Measurements from ENCODE around the gene TCFL5. TPM values are rescaled to one million over a fixed set of nuclear protein-coding genes. Genes with fewer than 3 reads are reported as not detected.
A peak's percentile ranks its signal among the peaks of the same experiment; 100 is the strongest.

TCFL5 gene
- total and polyA plus RNA-seq, 3 experiments from 2014 or later = 1.4 to 6.2 (median 4.6) TPM

DNA sequence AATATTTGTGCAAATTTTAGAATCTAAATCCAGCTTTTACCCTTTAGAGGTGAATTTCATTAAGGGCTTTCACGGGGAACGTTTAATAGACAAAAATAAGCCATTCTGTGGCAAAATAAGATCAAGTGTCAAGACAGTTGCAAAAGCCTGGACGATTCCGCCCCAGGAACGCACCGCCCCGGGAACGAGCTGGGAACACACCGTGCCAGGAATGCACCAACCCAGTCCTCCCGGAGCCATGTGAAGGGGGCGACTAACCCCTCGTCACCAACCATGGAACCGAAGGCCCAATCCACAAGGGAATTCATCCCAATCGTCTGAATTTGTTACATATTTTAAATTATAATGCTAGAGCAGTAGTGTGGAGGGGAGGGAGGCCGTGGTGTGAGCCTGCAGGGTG, 20.8 kb upstream of the TCFL5 start:
- Histone ChIP-seq H3K27ac (ENCODE audit: low read depth, low read length) (no peak overlapping the region), H3K4me3 (ENCODE audit: low read length) (no peak overlapping the region), H3K36me3 (ENCODE audit: insufficient read depth, low read length) (peaks cover 13% of the 10 kb centered on the region), H3K9me3 (ENCODE audit: low read length) (no peaks in the 10 kb centered on the region), H3K4me1 (ENCODE audit: insufficient read depth, low read length) (no peaks in the 10 kb centered on the region), H3K27me3 (ENCODE audit: insufficient read depth, low read length, poor library complexity, severe bottlenecking) (no peaks in the 10 kb centered on the region)
- Mint-ChIP-seq H3K9me3 (no peaks in the 10 kb centered on the region), H3K4me1 (peaks cover 5 to 10% (median 8%) of the 10 kb centered on the region in 3 donors), H3K36me3 (peaks cover 0 to 37% (median 3%) of the 10 kb centered on the region in 3 donors), H3K27me3 (peaks cover 0 to 2% of the 10 kb centered on the region in 2 donors), H3K27ac (no peak overlapping the region), H3K4me3 (no peak overlapping the region)
- no peak for DNase-seq
- CTCF ChIA-PET = no interaction called here
- POLR2A ChIA-PET = interaction anchor here (0.7 kb wide), 1 partner anchor 137 kb away, joined by 3 read pairs; no protein-coding TSS in a partner anchor

DNA sequence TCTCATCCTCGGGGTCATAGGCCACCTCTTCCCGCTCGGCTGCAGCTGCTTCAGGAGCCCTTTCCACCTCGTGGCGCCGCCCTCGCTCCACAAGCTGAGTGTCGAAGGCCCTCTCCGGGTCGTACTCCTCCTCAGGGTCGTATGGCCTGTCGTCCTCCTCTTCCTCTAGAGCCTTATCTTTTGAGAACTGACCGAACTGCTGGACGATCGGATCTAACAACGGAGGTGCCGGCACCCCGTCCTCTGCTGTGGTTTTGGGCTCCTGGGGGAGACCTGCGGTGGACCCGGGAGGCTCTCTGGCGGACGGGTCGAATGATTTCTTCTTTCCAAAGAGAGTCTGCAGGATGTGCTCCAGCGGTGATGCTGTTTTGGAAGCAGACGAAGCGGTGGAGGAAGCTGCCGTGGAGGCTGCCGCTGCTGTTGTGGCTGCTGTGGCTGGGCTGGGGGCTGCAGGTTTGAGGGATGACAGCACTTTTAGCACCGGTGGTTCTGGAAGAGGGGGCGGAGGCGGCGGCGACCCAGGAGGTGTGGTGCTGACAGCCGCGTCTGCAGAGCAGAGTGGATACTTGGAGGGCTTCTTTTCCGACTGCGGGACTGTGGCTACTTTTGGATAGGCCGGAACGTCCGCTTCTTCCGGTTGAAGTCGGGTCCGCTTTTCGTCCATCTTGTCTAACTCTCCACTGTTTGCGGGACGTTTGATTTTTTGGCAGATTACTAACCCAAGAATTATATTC, 20.2 kb upstream of the TCFL5 start:
- H3K9me3 Mint-ChIP-seq = no peaks in the 10 kb centered on the region
- no peaks in the 10 kb centered on the region for H3K27me3 ChIP-seq (ENCODE audit: insufficient read depth, low read length, poor library complexity, severe bottlenecking)
- H3K36me3 Mint-ChIP-seq = peaks cover 0 to 32% (median 3%) of the 10 kb centered on the region in 3 donors
- no peak overlapping the region for H3K27ac ChIP-seq (ENCODE audit: low read depth, low read length)
- peaks cover 7% of the 10 kb centered on the region for H3K36me3 ChIP-seq (ENCODE audit: insufficient read depth, low read length)
- H3K4me1 Mint-ChIP-seq = peaks cover 3 to 5% (median 4%) of the 10 kb centered on the region in 3 donors
- no peak for DNase-seq
- ChIA-PET POLR2A (no interaction called here), CTCF (no interaction called here)
- no peaks in the 10 kb centered on the region for H3K9me3 ChIP-seq (ENCODE audit: low read length)
- H3K4me3 Mint-ChIP-seq = peak overlapping the region in 1 of 7 donors; percentile 44
- no peak overlapping the region for H3K27ac Mint-ChIP-seq
- peaks cover 0 to 2% of the 10 kb centered on the region in 2 donors for H3K27me3 Mint-ChIP-seq
- H3K4me1 ChIP-seq (ENCODE audit: insufficient read depth, low read length) = no peaks in the 10 kb centered on the region
- no peak overlapping the region for H3K4me3 ChIP-seq (ENCODE audit: low read length)

DNA sequence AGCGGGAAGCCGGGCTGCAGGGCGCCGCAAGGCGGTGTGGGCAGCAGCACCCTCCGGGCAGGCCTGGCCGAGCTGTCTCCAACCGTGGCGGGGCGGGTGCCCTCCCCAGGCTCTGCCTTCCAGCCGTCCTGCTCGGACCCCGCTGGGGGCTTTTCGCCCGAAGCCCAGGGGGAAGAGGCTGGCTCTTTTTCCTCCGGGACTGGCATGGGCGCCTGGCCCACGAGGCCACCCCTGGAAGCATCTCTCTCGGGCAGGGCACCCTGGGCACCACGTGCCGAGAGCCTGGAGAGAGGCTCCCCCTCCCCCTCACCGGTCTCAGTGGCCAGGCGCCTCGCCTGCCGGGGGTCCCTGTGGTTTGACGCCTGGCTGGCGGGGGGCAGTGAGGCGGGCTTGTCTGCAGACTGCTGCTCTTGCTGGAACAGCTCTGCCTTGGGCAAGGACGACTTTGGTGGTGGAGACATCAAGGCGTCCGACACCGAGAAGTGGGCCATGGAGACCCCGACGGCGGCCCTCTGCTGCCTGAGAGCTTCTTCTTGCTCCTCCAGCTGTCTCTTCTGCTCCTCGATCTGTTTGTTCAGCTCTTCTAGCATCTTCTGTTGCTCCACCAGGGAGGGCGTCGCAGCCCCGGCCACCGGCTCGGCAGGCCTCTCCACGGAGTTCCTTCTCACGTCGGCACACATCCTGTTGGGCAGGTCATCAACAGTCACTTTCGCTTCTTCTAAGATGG, 19.5 kb upstream of the TCFL5 start:
- CTCF ChIA-PET = no interaction called here
- no peak overlapping the region for H3K4me3 Mint-ChIP-seq
- no peak for DNase-seq
- H3K27me3 Mint-ChIP-seq = peaks cover 0 to 2% of the 10 kb centered on the region in 2 donors
- Histone ChIP-seq H3K9me3 (ENCODE audit: low read length) (no peaks in the 10 kb centered on the region), H3K36me3 (ENCODE audit: insufficient read depth, low read length) (peaks cover under 1% of the 10 kb centered on the region), H3K27ac (ENCODE audit: low read depth, low read length) (no peak overlapping the region), H3K4me1 (ENCODE audit: insufficient read depth, low read length) (no peaks in the 10 kb centered on the region), H3K27me3 (ENCODE audit: insufficient read depth, low read length, poor library complexity, severe bottlenecking) (no peaks in the 10 kb centered on the region), H3K4me3 (ENCODE audit: low read length) (no peak overlapping the region)
- peaks cover 0 to 6% (median under 1%) of the 10 kb centered on the region in 3 donors for H3K4me1 Mint-ChIP-seq
- POLR2A ChIA-PET = no interaction called here
- H3K36me3 Mint-ChIP-seq = peaks cover 0 to 24% (median 3%) of the 10 kb centered on the region in 3 donors
- H3K27ac Mint-ChIP-seq = no peak overlapping the region
- H3K9me3 Mint-ChIP-seq = no peaks in the 10 kb centered on the region

DNA sequence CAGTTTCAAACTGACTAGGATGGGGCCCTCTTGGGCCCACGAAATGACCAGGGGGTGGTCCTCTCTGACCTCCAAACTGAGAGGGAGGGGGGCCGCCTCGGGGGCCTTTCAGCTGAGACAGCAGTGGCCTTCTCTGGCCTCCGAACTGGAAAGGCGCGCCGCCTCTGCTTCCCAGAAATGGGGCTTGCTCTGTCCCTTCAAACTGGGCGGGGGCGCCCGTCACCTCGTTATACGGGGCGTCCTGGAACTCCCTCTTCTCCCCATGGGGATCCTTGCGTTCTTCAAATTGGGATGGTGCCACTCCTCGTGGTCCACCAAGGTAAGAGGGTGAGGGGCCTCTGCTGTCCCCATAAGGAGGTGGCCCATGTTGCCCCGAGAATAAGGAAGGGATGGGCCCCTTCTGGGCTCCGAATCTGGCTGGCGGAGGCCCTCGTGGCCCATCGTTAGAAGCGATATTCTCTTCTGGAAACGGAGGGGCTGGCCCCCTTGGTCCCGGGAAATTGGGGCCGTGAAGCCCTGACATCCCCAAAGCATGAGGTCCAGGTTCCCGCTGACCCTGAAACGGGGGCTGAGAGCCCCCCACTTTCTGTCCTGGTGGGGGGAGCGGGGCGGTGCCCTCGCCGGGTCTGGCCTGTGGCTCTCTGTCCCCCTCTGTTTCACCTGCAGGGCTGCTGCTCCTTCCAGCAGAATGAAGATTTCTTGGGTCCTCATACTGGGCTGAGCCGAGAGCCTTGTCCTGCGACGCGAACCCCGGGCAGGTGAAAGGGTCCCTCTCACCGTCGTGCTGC, 18.7 kb upstream of the TCFL5 start:
- Mint-ChIP-seq H3K9me3 (no peaks in the 10 kb centered on the region), H3K36me3 (peaks cover 0 to 22% (median 3%) of the 10 kb centered on the region in 3 donors), H3K4me3 (no peak overlapping the region), H3K4me1 (peaks cover 0 to 10% (median 6%) of the 10 kb centered on the region in 3 donors), H3K27ac (no peak overlapping the region), H3K27me3 (peaks cover 0 to 2% of the 10 kb centered on the region in 2 donors)
- Histone ChIP-seq H3K4me1 (ENCODE audit: insufficient read depth, low read length) (no peaks in the 10 kb centered on the region), H3K4me3 (ENCODE audit: low read length) (no peak overlapping the region), H3K27ac (ENCODE audit: low read depth, low read length) (no peak overlapping the region), H3K27me3 (ENCODE audit: insufficient read depth, low read length, poor library complexity, severe bottlenecking) (no peaks in the 10 kb centered on the region), H3K9me3 (ENCODE audit: low read length) (no peaks in the 10 kb centered on the region), H3K36me3 (ENCODE audit: insufficient read depth, low read length) (no peaks in the 10 kb centered on the region)
- no peak for DNase-seq
- POLR2A ChIA-PET = no interaction called here
- CTCF ChIA-PET = no interaction called here

DNA sequence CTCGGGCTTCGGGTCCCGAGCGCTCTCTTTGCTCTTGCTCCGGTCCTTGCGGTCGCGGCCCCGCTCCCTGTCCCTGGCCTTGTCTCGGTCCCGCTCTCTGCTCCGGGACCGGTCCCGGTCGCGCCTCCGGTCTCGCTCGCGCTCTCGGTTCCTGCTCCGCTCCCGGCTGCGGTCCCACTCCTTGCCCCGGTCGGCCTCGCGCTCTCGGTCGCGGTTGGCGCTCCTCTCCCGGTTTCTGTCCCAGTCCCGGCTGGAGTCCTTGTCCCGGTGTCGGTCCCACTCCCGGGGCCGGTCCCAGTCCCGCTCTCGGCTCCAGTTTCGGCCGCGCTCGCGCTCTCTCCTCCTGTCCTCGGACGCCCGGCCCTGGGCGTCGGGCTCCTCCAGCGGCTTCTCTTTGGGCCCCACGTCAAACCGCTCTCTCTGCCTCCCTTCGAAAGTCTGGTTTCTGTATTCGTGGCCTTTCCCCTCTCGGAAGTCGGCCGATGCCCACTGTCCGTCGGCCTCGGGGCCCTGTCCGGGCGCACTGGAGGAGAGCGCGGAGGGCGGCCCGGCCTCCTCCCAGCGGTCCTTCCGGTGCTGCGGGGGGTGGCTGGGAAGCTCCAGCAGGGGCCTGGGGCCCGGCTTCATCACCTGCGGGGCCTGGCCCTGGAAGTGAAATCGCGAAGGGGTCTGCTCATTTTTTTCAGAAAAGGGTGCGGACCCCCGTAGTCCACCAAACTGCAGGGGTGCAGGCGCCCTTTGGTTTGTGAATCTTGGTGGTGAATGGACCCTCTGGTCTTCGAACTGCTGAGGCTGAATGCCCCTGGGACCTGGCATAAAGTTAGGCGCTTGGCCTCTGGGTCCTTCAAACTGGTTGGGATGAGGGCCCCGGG, 17.9 kb upstream of the TCFL5 start:
- Histone ChIP-seq H3K4me3 (ENCODE audit: low read length) (no peak overlapping the region), H3K27me3 (ENCODE audit: insufficient read depth, low read length, poor library complexity, severe bottlenecking) (no peaks in the 10 kb centered on the region), H3K27ac (ENCODE audit: low read depth, low read length) (no peak overlapping the region), H3K4me1 (ENCODE audit: insufficient read depth, low read length) (no peaks in the 10 kb centered on the region), H3K9me3 (ENCODE audit: low read length) (no peaks in the 10 kb centered on the region), H3K36me3 (ENCODE audit: insufficient read depth, low read length) (no peaks in the 10 kb centered on the region)
- ChIA-PET CTCF (no interaction called here), POLR2A (no interaction called here)
- Mint-ChIP-seq H3K27me3 (peaks cover 0 to 2% of the 10 kb centered on the region in 2 donors), H3K27ac (no peak overlapping the region), H3K9me3 (no peaks in the 10 kb centered on the region), H3K36me3 (peaks cover 0 to 22% (median 3%) of the 10 kb centered on the region in 3 donors), H3K4me1 (peaks cover 4 to 12% (median 10%) of the 10 kb centered on the region in 3 donors), H3K4me3 (no peak overlapping the region)
- no peak for DNase-seq

DNA sequence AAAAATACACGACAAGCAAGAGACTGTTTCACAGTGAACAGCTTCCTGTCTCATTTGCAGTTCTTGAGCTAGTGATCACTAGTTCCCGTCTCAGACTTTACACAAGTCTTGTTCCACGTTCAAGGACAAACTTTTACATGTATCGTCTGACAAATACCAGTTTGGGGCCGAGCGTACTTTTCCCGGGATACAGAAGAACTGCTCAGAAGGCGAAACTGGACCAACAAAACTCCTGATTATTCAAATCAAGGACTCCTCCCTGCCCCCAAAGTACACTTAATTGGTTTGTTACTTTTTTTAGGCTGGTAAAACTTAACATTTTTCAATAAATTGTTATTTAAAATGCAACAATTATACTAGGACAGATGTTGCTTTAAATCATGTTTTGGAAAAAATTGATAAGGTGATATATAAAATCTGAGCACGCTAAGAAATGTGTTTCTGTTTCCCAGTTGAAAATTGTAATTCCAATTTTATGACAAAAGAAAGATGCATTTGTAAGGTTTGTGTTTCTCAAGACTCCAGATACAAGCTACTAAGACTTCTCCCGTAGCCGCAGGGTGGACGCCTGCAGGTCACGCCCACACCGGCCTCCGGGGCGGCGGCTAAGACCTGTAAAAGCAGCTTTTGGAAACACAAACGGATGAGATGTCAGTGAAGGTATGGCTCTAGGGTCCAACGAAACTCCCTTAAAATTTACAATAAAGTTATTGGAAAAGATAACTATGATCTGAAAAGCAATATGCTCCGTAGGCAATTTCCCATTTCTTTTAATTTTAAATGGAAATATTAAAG, 16.8 kb upstream of the TCFL5 start:
- Histone ChIP-seq H3K9me3 (ENCODE audit: low read length) (no peaks in the 10 kb centered on the region), H3K27ac (ENCODE audit: low read depth, low read length) (no peak overlapping the region), H3K4me3 (ENCODE audit: low read length) (no peak overlapping the region), H3K4me1 (ENCODE audit: insufficient read depth, low read length) (peaks cover 2% of the 10 kb centered on the region), H3K27me3 (ENCODE audit: insufficient read depth, low read length, poor library complexity, severe bottlenecking) (no peaks in the 10 kb centered on the region), H3K36me3 (ENCODE audit: insufficient read depth, low read length) (no peaks in the 10 kb centered on the region)
- peaks cover 14 to 20% (median 18%) of the 10 kb centered on the region in 3 donors for H3K4me1 Mint-ChIP-seq
- H3K36me3 Mint-ChIP-seq = peaks cover 0 to 22% (median 3%) of the 10 kb centered on the region in 3 donors
- peaks cover 0 to 2% of the 10 kb centered on the region in 2 donors for H3K27me3 Mint-ChIP-seq
- no peaks in the 10 kb centered on the region for H3K9me3 Mint-ChIP-seq
- peak overlapping the region in 1 of 8 donors; percentile 71 for H3K27ac Mint-ChIP-seq
- ChIA-PET CTCF (no interaction called here), POLR2A (no interaction called here)
- no peak for DNase-seq
- H3K4me3 Mint-ChIP-seq = no peak overlapping the region

Data from CD8-positive, alpha-beta memory T cell (primary cell).